DND-41 (cell line): ENCODE results near the gene COG5.

Source experiments
- CTCF ChIP-seq: IDR thresholded peaks from 2 replicates; pipeline ENCODE4 v1.5.1; 2012; ENCODE audit warnings: borderline replicate concordance, low read length, moderate library complexity, mild to moderate bottlenecking; ENCODE audit not compliant: poor library complexity, severe bottlenecking; ENCODE audit errors: extremely low read depth
- EZH2 ChIP-seq: IDR thresholded peaks from 3 replicates; pipeline ENCODE4 v1.6.1; 2012; ENCODE audit warnings: borderline replicate concordance, low read depth, mild to moderate bottlenecking, moderate library complexity, low read length, inconsistent platforms; ENCODE audit not compliant: severe bottlenecking

GRCh38 chr7:107461938-107462533, 101.7 kb downstream of the COG5 start:
- no peak for TF ChIP-seq CTCF
- TF ChIP-seq EZH2: no peak
